HEK293 (cell line): ENCODE data around the gene UNC93B1.

Experiments used
- CTCF ChIA-PET: fragments of 350-600 bp; formaldehyde crosslinking; extraction: SDS; loops from one replicate; lab custom pipeline; 2021; ENCODE audit warnings: antibody characterized with exemption; lab: Yijun Ruan, JAX
- POLR2A ChIA-PET: fragments of 300-600 bp; formaldehyde crosslinking; extraction: SDS; loops from one replicate; lab custom pipeline; 2020; ENCODE audit warnings: antibody characterized with exemption, inconsistent platforms; lab: Yijun Ruan, JAX
- H3K27ac ChIP-seq: fragments of 200-500 bp; sonication (Bioruptor generic); 2 replicates; pipeline ENCODE4 v1.5.1; 2014; ENCODE audit warnings: low read depth, low read length, control low read depth, inconsistent platforms; ENCODE audit errors: extremely low read depth
- H3K36me3 ChIP-seq, 2 experiments: fragments of 200-500 bp in 1 of 2; sonication (Bioruptor generic) in 1 of 2; 1 replicate in 1 of 2; 2 replicates in 1 of 2; pipeline ENCODE4 v1.5.1; 2014 to 2017; ENCODE audit warnings: inconsistent platforms in 2 of 2, low read length in 2 of 2; ENCODE audit not compliant: control insufficient read depth in 2 of 2, insufficient read depth in 1 of 2
- H3K4me1 ChIP-seq: fragments of 200-500 bp; sonication (Bioruptor generic); 2 replicates; pipeline ENCODE4 v1.5.1; 2014; ENCODE audit warnings: mild to moderate bottlenecking, low read length, inconsistent platforms; ENCODE audit not compliant: control insufficient read depth, insufficient read depth
- H3K4me3 ChIP-seq: 2 replicates; pipeline ENCODE4 v1.5.1; 2011; ENCODE audit warnings: low read depth, mild to moderate bottlenecking, control low read depth, low read length, moderate library complexity
- H3K9me3 ChIP-seq: fragments of 200-500 bp; sonication (Bioruptor generic); 2 replicates; pipeline ENCODE4 v1.5.1; 2014; ENCODE audit warnings: low read depth, low read length, inconsistent platforms; ENCODE audit not compliant: control insufficient read depth, insufficient read depth
- AEBP2 ChIP-seq: fragments of 450-650 bp; formaldehyde crosslinking; IDR thresholded peaks from 2 replicates; pipeline ENCODE4 v1.5.1; 2016; ENCODE audit warnings: missing biosample characterization, missing genetic modification characterization, borderline replicate concordance
- GFI1B ChIP-seq: fragments of 450-650 bp; formaldehyde crosslinking; IDR thresholded peaks from 2 replicates; pipeline ENCODE4 v1.5.1; 2016; ENCODE audit warnings: missing biosample characterization, missing genetic modification characterization
- HIC1 ChIP-seq: fragments of 450-650 bp; formaldehyde crosslinking; IDR thresholded peaks from 2 replicates; pipeline ENCODE4 v1.5.1; 2016; ENCODE audit warnings: missing biosample characterization, missing genetic modification characterization
- HOXC10 ChIP-seq: sonication (generic); formaldehyde crosslinking; IDR thresholded peaks from 2 replicates; pipeline ENCODE4 v1.8.1; 2023; ENCODE audit warnings: mild to moderate bottlenecking, missing genetic modification reagents
- KLF1 ChIP-seq: fragments of 450-650 bp; formaldehyde crosslinking; IDR thresholded peaks from 2 replicates; pipeline ENCODE4 v1.5.1; 2016; ENCODE audit warnings: missing biosample characterization, missing genetic modification characterization
- PATZ1 ChIP-seq: fragments of 450-650 bp; formaldehyde crosslinking; IDR thresholded peaks from 2 replicates; pipeline ENCODE4 v1.5.1; 2016; ENCODE audit warnings: missing biosample characterization, missing genetic modification characterization
- YY2 ChIP-seq: fragments of 450-650 bp; formaldehyde crosslinking; IDR thresholded peaks from 2 replicates; pipeline ENCODE4 v1.5.1; 2016; ENCODE audit warnings: missing biosample characterization, missing genetic modification characterization
- ZBTB10 ChIP-seq: fragments of 450-650 bp; formaldehyde crosslinking; IDR thresholded peaks from 2 replicates; pipeline ENCODE4 v1.5.1; 2016; ENCODE audit warnings: missing biosample characterization, missing genetic modification characterization
- ZBTB48 ChIP-seq: fragments of 450-650 bp; formaldehyde crosslinking; IDR thresholded peaks from 2 replicates; pipeline ENCODE4 v1.5.1; 2016; ENCODE audit warnings: missing biosample characterization, missing genetic modification characterization
- ZBTB8A ChIP-seq: fragments of 450-650 bp; formaldehyde crosslinking; IDR thresholded peaks from 2 replicates; pipeline ENCODE4 v1.5.1; 2016; ENCODE audit warnings: missing biosample characterization, missing genetic modification characterization
- ZNF121 ChIP-seq: fragments of 450-650 bp; formaldehyde crosslinking; IDR thresholded peaks from 2 replicates; pipeline ENCODE4 v1.5.1; 2016; ENCODE audit warnings: missing biosample characterization, missing genetic modification characterization
- ZNF140 ChIP-seq: fragments of 450-650 bp; formaldehyde crosslinking; IDR thresholded peaks from 2 replicates; pipeline ENCODE4 v1.5.1; 2016; ENCODE audit warnings: missing biosample characterization, missing genetic modification characterization
- ZNF2 ChIP-seq: fragments of 450-650 bp; formaldehyde crosslinking; IDR thresholded peaks from 2 replicates; pipeline ENCODE4 v1.5.1; 2016; ENCODE audit warnings: missing biosample characterization, missing genetic modification characterization
- ZNF248 ChIP-seq: fragments of 450-650 bp; formaldehyde crosslinking; IDR thresholded peaks from 2 replicates; pipeline ENCODE4 v1.5.1; 2017; ENCODE audit warnings: missing biosample characterization, missing genetic modification characterization
- ZNF416 ChIP-seq: fragments of 450-650 bp; formaldehyde crosslinking; IDR thresholded peaks from 2 replicates; pipeline ENCODE4 v1.5.1; 2016; ENCODE audit warnings: missing biosample characterization, missing genetic modification characterization
- ZNF513 ChIP-seq: fragments of 450-650 bp; IDR thresholded peaks from 2 replicates; pipeline ENCODE4 v1.5.1; 2018; ENCODE audit warnings: missing biosample characterization, missing genetic modification characterization
- ZNF558 ChIP-seq: fragments of 450-650 bp; formaldehyde crosslinking; IDR thresholded peaks from 2 replicates; pipeline ENCODE4 v1.5.1; 2016; ENCODE audit warnings: missing biosample characterization, missing genetic modification characterization
- ZNF76 ChIP-seq: fragments of 450-650 bp; formaldehyde crosslinking; IDR thresholded peaks from 2 replicates; pipeline ENCODE4; 2016; ENCODE audit warnings: low read depth, missing biosample characterization, missing genetic modification characterization, borderline replicate concordance
- ZNF791 ChIP-seq: fragments of 450-650 bp; formaldehyde crosslinking; IDR thresholded peaks from 2 replicates; pipeline ENCODE4 v1.5.1; 2016; ENCODE audit warnings: missing biosample characterization, missing genetic modification characterization

Gene UNC93B1

GRCh38 chr11:68040101-68040956 lies 36.4 kb upstream of the UNC93B1 start (continued):
- TF ChIP-seq ZNF248 (no peak), ZBTB10 (tag by site-specific recombination) (no peak), ZNF76 (tag by site-specific recombination) (no peak), ZNF121 (tag by site-specific recombination) (no peak)

- H3K4me3 ChIP-seq, result no peak overlapping the region
- H3K36me3 ChIP-seq, result peaks cover 0 to 16% of the 10 kb centered on the region in 2 experiments; a peak in 2 of 3 replicates
- no peaks in the 10 kb centered on the region for H3K9me3 ChIP-seq
- POLR2A ChIA-PET, result interaction anchor here (0.7 to 1.2 kb wide), 3 partner anchors 8 to 30 kb away, joined by 3 to 6 read pairs (median 4); no protein-coding TSS in a partner anchor
- no peak overlapping the region for H3K27ac ChIP-seq
- no peaks in the 10 kb centered on the region for H3K4me1 ChIP-seq
- TF ChIP-seq PATZ1 (tag by site-specific recombination) (no peak), ZNF558 (tag by site-specific recombination) (no peak), GFI1B (tag by site-specific recombination) (no peak), ZNF140 (tag by site-specific recombination) (no peak), ZBTB8A (tag by site-specific recombination) (no peak), HIC1 (tag by site-specific recombination) (no peak), AEBP2 (tag by site-specific recombination) (no peak), ZNF2 (tag by site-specific recombination) (no peak), ZNF416 (tag by site-specific recombination) (no peak), ZNF513 (tag by site-specific recombination) (no peak), ZNF791 (no peak), YY2 (tag by site-specific recombination) (no peak), ZBTB48 (no peak), KLF1 (tag by site-specific recombination) (no peak), HOXC10 (no peak)
- CTCF ChIA-PET, result interaction anchor here (0.6 kb wide), 2 partner anchors 74 to 259 kb away, joined by 3 to 4 read pairs; no protein-coding TSS in a partner anchor
Measured at GRCh38 chr11:68039526-68040086, 35.7 kb upstream of the UNC93B1 start.
